Measurements from ENCODE around the gene CCDC50.

CCDC50 gene

DNA sequence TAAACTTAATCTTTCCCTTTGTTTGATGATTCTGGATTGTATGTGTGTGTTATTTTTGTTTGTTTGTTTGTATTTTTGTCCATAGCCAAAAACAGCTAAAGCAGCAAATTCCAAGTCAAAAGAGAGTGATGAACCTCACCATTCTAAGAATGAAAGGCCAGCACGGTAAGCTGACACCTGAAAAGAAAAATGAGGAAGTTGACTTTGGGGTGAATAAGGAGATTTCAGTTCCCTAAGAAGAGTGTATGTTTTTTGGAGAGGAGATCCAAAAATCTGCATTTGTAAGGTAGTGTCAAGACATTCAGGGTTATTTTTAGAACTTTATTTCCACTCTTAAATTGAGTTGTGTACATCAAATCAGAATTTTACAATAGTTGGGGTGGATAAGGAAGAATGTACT lies 53.5 kb downstream of the CCDC50 start:
- Histone ChIP-seq H4K20me1 (ENCODE audit: insufficient read depth) (no peaks in the 10 kb centered on the region), H3K4me3 (IDR thresholded peaks at IDR 0.05; ENCODE audit: insufficient read depth, low read depth, low read length) (no peak overlapping the region), H2AFZ (ENCODE audit: low read depth) (no peak overlapping the region), H3K27ac (no peak overlapping the region), H3K79me2 (ENCODE audit: insufficient read depth, low read depth) (no peaks in the 10 kb centered on the region), H3K4me2 (no peak overlapping the region), H3K4me1 (ENCODE audit: low read depth, poor library complexity, severe bottlenecking) (peaks cover 11% of the 10 kb centered on the region), H3K9ac (no peak overlapping the region), H3K27me3 (ENCODE audit: insufficient read depth, low read depth) (no peaks in the 10 kb centered on the region), H3K36me3 (ENCODE audit: insufficient read depth) (peaks cover 6% of the 10 kb centered on the region; the same call in 1 of the 2 replicates)
- TF ChIP-seq, protein P1, sequence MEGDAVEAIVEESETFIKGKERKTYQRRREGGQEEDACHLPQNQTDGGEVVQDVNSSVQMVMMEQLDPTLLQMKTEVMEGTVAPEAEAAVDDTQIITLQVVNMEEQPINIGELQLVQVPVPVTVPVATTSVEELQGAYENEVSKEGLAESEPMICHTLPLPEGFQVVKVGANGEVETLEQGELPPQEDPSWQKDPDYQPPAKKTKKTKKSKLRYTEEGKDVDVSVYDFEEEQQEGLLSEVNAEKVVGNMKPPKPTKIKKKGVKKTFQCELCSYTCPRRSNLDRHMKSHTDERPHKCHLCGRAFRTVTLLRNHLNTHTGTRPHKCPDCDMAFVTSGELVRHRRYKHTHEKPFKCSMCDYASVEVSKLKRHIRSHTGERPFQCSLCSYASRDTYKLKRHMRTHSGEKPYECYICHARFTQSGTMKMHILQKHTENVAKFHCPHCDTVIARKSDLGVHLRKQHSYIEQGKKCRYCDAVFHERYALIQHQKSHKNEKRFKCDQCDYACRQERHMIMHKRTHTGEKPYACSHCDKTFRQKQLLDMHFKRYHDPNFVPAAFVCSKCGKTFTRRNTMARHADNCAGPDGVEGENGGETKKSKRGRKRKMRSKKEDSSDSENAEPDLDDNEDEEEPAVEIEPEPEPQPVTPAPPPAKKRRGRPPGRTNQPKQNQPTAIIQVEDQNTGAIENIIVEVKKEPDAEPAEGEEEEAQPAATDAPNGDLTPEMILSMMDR (conservative IDR thresholded peaks at IDR 0.05; ENCODE audit: low read depth, low read length), result no peak

DNA sequence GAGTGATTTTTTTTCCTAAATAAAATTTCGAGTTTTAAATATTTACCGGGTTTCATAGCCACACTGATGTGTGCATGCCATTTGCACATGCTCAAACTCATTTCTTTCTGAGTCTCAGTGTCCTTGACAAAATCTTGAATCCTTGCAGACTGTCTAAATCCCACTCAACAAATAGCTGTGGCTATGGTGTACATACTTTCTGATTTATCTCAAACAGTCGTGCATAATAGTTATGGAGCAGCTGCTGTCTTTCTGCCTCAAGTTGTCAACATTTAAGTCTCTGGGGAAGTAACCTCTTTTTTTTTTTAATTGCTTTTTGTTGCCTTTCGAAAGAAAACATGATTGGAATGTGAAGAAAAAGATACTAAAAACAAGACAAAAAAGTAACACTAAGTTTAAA lies 53.9 kb downstream of the CCDC50 start:
- Histone ChIP-seq H3K79me2 (ENCODE audit: insufficient read depth, low read depth) (no peaks in the 10 kb centered on the region), H3K27me3 (ENCODE audit: insufficient read depth, low read depth) (no peaks in the 10 kb centered on the region), H4K20me1 (ENCODE audit: insufficient read depth) (no peaks in the 10 kb centered on the region), H3K27ac (no peak overlapping the region), H3K4me3 (IDR thresholded peaks at IDR 0.05; ENCODE audit: insufficient read depth, low read depth, low read length) (no peak overlapping the region), H3K4me2 (no peak overlapping the region), H3K36me3 (ENCODE audit: insufficient read depth) (peaks cover 6% of the 10 kb centered on the region; the same call in 1 of the 2 replicates), H3K4me1 (ENCODE audit: low read depth, poor library complexity, severe bottlenecking) (peaks cover 7% of the 10 kb centered on the region), H2AFZ (ENCODE audit: low read depth) (no peak overlapping the region), H3K9ac (no peak overlapping the region)
- TF ChIP-seq, protein P1 (conservative IDR thresholded peaks at IDR 0.05; ENCODE audit: low read depth, low read length), result no peak

DNA sequence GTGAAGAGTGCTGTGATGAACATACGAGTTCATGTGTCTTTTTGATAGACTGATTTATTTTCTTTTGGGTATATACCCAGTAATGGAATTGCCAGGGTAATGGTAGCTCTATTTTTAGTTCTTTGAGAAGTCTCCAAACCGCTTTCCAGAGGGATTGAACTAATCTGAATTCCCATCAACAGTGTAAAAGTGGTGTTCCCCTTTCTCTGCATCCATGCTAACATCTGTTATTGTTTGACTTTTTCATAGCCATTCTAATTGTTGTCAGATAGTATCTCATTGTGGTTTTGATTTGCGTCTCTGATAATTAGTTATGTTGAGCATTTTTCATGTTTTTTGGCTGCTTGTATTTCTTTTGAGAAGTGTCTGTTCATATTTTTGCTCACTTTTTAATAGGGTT lies 55.9 kb downstream of the CCDC50 start:
- TF ChIP-seq, protein P1 (conservative IDR thresholded peaks at IDR 0.05; ENCODE audit: low read depth, low read length), result no peak
- Histone ChIP-seq H2AFZ (ENCODE audit: low read depth) (no peak overlapping the region), H3K4me3 (IDR thresholded peaks at IDR 0.05; ENCODE audit: insufficient read depth, low read depth, low read length) (no peak overlapping the region), H3K79me2 (ENCODE audit: insufficient read depth, low read depth) (no peaks in the 10 kb centered on the region), H3K9ac (no peak overlapping the region), H3K27me3 (ENCODE audit: insufficient read depth, low read depth) (no peaks in the 10 kb centered on the region), H4K20me1 (ENCODE audit: insufficient read depth) (no peaks in the 10 kb centered on the region), H3K4me1 (ENCODE audit: low read depth, poor library complexity, severe bottlenecking) (no peaks in the 10 kb centered on the region), H3K36me3 (ENCODE audit: insufficient read depth) (peaks cover 6% of the 10 kb centered on the region; the same call in 1 of the 2 replicates), H3K4me2 (no peak overlapping the region), H3K27ac (no peak overlapping the region)

DNA sequence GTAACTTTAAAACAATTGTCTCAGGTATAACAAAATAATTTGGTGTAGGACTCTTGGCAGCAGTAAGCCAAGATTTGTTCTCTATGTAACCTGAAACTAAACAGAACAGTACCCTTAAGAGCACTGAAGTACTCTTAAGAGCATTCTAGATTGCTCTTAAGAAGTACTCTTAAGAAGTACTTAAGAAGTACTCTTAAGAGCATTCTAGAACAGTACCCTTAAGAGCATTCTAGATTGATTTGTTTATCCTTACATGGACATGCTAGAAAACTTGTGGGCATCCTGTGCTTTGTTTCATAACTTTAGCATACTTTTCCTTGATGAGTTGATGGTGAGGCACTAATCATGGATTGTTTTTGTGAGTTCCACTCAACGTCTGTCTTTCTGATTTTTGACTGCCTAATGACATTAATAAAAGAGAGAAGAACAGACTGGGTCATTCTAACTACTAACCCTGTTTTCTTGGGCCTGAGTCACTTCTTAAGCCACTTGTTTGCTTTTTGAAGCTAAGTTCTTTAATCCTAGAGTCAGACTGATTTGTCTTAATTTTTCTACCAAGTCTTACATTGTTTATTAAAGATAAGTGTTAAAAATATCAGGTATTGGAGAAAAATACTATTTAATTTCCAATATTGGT lies 58.4 kb downstream of the CCDC50 start:
- H4K20me1 ChIP-seq (ENCODE audit: insufficient read depth), result no peaks in the 10 kb centered on the region
- TF ChIP-seq, protein P1 (conservative IDR thresholded peaks at IDR 0.05; ENCODE audit: low read depth, low read length), result no peak
- H3K36me3 ChIP-seq (ENCODE audit: insufficient read depth), result no peaks in the 10 kb centered on the region
- H3K4me1 ChIP-seq (ENCODE audit: low read depth, poor library complexity, severe bottlenecking), result no peaks in the 10 kb centered on the region
- no peak overlapping the region for H3K4me3 ChIP-seq (IDR thresholded peaks at IDR 0.05; ENCODE audit: insufficient read depth, low read depth, low read length)
- no peak overlapping the region for H2AFZ ChIP-seq (ENCODE audit: low read depth)
- no peaks in the 10 kb centered on the region for H3K27me3 ChIP-seq (ENCODE audit: insufficient read depth, low read depth)
- no peak overlapping the region for H3K4me2 ChIP-seq
- H3K79me2 ChIP-seq (ENCODE audit: insufficient read depth, low read depth), result no peaks in the 10 kb centered on the region
- no peak overlapping the region for H3K9ac ChIP-seq
- no peak overlapping the region for H3K27ac ChIP-seq
